Hepatocyte (in vitro differentiated cells): ENCODE results near the gene FCHSD2. TPM values are rescaled to one million over a fixed set of nuclear protein-coding genes. Genes with fewer than 3 reads are reported as not detected.

Experiments
- DNase-seq: peaks from one replicate; pipeline ENCODE4 v3.0.0-alpha.2; 2016; ENCODE audit warnings: low spot score
- H2AFZ ChIP-seq: fragments of 200-600 bp; sonication (generic); 2 replicates; pipeline ENCODE4 v1.6.0; 2016; ENCODE audit warnings: antibody characterized with exemption, mild to moderate bottlenecking
- H3K27ac ChIP-seq: fragments of 200-600 bp; sonication (generic); 2 replicates; pipeline ENCODE4 v1.5.1; 2016; ENCODE audit warnings: mild to moderate bottlenecking
- H3K27me3 ChIP-seq: fragments of 200-600 bp; sonication (generic); 2 replicates; pipeline ENCODE4 v1.6.1; 2016
- H3K36me3 ChIP-seq: fragments of 200-600 bp; sonication (generic); replicated peaks from 2 replicates; pipeline ENCODE4 v1.5.1; 2016; ENCODE audit warnings: low read depth; ENCODE audit not compliant: insufficient read depth
- H3K4me1 ChIP-seq: fragments of 200-600 bp; sonication (generic); 2 replicates; pipeline ENCODE4 v1.5.1; 2016; ENCODE audit warnings: mild to moderate bottlenecking, moderate library complexity; ENCODE audit not compliant: insufficient read depth
- H3K4me2 ChIP-seq: fragments of 200-600 bp; sonication (generic); 2 replicates; pipeline ENCODE4 v1.6.0; 2016
- H3K4me3 ChIP-seq: fragments of 200-600 bp; sonication (generic); 2 replicates; pipeline ENCODE4 v1.5.1; 2016; ENCODE audit warnings: mild to moderate bottlenecking
- H3K79me2 ChIP-seq: fragments of 200-600 bp; sonication (generic); 2 replicates; pipeline ENCODE4 v1.6.0; 2017; ENCODE audit warnings: mild to moderate bottlenecking
- H3K9me2 ChIP-seq: fragments of 200-600 bp; sonication (generic); replicated peaks from 2 replicates; pipeline ENCODE4 v1.6.0; 2017; ENCODE audit warnings: mild to moderate bottlenecking; ENCODE audit not compliant: insufficient read depth
- H3K9me3 ChIP-seq: fragments of 200-600 bp; sonication (generic); 2 replicates; pipeline ENCODE4 v1.5.1; 2016; ENCODE audit warnings: low read depth, mild to moderate bottlenecking
- H4K20me1 ChIP-seq: fragments of 200-600 bp; sonication (generic); 2 replicates; pipeline ENCODE4 v1.6.0; 2016; ENCODE audit warnings: mild to moderate bottlenecking; ENCODE audit not compliant: insufficient read depth, poor library complexity, severe bottlenecking
- EZH2 ChIP-seq: fragments of 200-600 bp; sonication (generic); IDR thresholded peaks from 2 replicates; pipeline ENCODE4 v1.6.1; 2016; ENCODE audit warnings: antibody characterized with exemption, mild to moderate bottlenecking, borderline replicate concordance
- EZH2phosphoT487 ChIP-seq: fragments of 200-600 bp; sonication (generic); IDR thresholded peaks from one replicate; pipeline ENCODE4 v1.6.1; 2018; ENCODE audit warnings: antibody characterized with exemption, mild to moderate bottlenecking, low read depth, moderate library complexity; ENCODE audit not compliant: unreplicated experiment, severe bottlenecking
- WGBS: methylation state at CpG from one replicate; pipeline ENCODE4 v1.1.6; 2016; ENCODE audit warnings: low lambda C conversion rate; ENCODE audit errors: missing lambda C conversion rate; 5-methylcytosine and 5-hydroxymethylcytosine counted together
- polyA plus RNA-seq: library from polyadenylated mRNA; unstranded; fragments of >200 nt; fragmentation: Nextera tagmentation; extraction: Ambion mirVana; gene quantifications from 2 replicates; pipeline ENCODE4 v1.2.1, GENCODE V29; 2016
- total RNA-seq: library from RNA; depleted of rRNA; stranded (reverse); fragments of >200 nt; gene quantifications from 2 replicates; pipeline ENCODE4 v1.2.3, GENCODE V29; 2014
- TF ChIP-seq, protein P1 (sequence below): fragments of 200-600 bp; sonication (generic); IDR thresholded peaks from 2 replicates; pipeline ENCODE4 v1.5.1; 2016; ENCODE audit warnings: antibody characterized with exemption, mild to moderate bottlenecking; ENCODE audit not compliant: poor library complexity

The FCHSD2 gene
- total and polyA plus RNA-seq, 2 experiments from 2014 or later = 9.1 to 13.1 TPM

DNA sequence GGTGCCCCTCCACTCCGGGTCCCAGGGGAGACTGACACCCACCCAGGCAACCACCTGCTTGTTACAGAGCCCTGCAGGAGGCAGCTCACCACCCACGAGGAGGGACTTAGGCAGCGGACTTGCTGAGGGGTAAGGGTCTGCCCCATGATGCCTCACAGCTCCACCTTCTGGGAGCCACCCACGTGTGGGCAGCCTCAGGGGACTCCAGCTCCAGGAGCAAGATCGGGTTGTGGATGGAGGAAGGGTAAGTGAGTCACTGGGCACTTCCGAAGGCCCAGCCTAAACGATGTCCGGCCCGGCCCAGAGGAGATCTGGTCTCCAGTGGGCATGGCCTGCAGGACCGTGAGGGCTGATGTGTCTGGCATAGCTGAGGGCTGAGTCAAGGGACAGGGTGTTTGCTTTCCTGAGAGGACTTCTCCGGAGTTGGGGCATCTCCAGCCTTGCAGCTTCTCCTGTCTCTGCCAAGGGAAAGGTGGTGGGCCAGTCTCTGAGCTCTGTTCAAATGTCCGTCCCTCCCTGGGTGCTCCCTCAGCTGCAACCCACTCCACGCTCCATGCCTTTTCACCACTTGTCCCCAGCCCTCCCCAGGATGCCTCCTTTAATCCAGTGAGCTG, 43.7 kb upstream of the FCHSD2 start:
- no peak overlapping the region for H3K27ac ChIP-seq

DNA sequence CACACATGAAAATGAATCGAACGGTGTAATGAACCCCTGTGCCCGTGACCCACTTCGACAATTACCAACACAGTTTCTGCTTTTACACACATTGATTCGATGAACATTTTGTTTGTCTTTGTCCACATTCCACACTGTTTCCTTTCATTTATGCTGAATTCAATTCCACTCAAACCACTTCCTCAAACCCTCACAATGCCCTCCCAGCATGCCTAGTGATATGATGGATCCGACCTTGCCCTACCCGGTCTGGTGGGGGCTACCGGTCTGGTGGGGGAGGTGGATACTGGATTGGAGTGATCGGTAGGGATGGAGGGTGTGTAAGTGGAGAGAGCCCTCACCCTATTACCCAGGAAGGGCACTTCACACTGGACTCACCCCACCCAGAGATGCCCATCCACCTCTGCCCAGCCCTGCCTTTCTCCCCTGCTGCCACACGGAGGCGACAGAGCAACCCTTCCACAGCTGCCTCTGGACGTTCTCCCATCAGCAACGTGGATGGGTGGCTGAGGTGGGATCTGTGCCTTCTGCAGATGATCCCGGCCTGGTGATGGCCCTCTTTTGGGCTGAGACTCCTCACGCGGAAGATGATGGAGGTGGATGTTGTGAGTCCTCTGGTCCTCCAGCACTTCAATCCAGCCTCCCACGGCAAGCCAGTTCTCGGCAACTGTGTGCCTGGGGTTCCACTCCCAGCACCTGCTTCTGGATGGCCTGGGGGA, 43.0 kb upstream of the FCHSD2 start:
- H3K4me2 ChIP-seq = no peak overlapping the region
- H3K9me2 ChIP-seq = no peaks in the 10 kb centered on the region
- TF ChIP-seq EZH2phosphoT487 = no peak
- TF ChIP-seq, protein P1, sequence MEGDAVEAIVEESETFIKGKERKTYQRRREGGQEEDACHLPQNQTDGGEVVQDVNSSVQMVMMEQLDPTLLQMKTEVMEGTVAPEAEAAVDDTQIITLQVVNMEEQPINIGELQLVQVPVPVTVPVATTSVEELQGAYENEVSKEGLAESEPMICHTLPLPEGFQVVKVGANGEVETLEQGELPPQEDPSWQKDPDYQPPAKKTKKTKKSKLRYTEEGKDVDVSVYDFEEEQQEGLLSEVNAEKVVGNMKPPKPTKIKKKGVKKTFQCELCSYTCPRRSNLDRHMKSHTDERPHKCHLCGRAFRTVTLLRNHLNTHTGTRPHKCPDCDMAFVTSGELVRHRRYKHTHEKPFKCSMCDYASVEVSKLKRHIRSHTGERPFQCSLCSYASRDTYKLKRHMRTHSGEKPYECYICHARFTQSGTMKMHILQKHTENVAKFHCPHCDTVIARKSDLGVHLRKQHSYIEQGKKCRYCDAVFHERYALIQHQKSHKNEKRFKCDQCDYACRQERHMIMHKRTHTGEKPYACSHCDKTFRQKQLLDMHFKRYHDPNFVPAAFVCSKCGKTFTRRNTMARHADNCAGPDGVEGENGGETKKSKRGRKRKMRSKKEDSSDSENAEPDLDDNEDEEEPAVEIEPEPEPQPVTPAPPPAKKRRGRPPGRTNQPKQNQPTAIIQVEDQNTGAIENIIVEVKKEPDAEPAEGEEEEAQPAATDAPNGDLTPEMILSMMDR = peak; percentile 79
- no peak for TF ChIP-seq EZH2
- peak; percentile 77 for DNase-seq
- H3K4me3 ChIP-seq = no peak overlapping the region
- H3K27me3 ChIP-seq = no peaks in the 10 kb centered on the region
- no peaks in the 10 kb centered on the region for H3K9me3 ChIP-seq
- no peak overlapping the region for H3K27ac ChIP-seq
- 51% methylated on average over 18 of the region's 18 CpGs for WGBS
- H2AFZ ChIP-seq = no peak overlapping the region
- H3K4me1 ChIP-seq = no peaks in the 10 kb centered on the region
- no peaks in the 10 kb centered on the region for H3K36me3 ChIP-seq
- H4K20me1 ChIP-seq = no peaks in the 10 kb centered on the region
- no peaks in the 10 kb centered on the region for H3K79me2 ChIP-seq

More for the DNA sequence above, 43.7 kb upstream of the FCHSD2 start:
- H3K4me1 ChIP-seq = no peaks in the 10 kb centered on the region
- no peaks in the 10 kb centered on the region for H3K9me3 ChIP-seq
- no peak overlapping the region for H3K4me2 ChIP-seq
- no peaks in the 10 kb centered on the region for H3K27me3 ChIP-seq
- H3K4me3 ChIP-seq = no peak overlapping the region
- no peaks in the 10 kb centered on the region for H3K79me2 ChIP-seq
- no peak for TF ChIP-seq EZH2phosphoT487
- TF ChIP-seq EZH2 = no peak
- TF ChIP-seq, protein P1 = no peak
- no peaks in the 10 kb centered on the region for H4K20me1 ChIP-seq
- no peak overlapping the region for H2AFZ ChIP-seq
- H3K9me2 ChIP-seq = no peaks in the 10 kb centered on the region
- no peak for DNase-seq
- no peaks in the 10 kb centered on the region for H3K36me3 ChIP-seq
- 79% methylated on average over 13 of the region's 13 CpGs for WGBS

DNA sequence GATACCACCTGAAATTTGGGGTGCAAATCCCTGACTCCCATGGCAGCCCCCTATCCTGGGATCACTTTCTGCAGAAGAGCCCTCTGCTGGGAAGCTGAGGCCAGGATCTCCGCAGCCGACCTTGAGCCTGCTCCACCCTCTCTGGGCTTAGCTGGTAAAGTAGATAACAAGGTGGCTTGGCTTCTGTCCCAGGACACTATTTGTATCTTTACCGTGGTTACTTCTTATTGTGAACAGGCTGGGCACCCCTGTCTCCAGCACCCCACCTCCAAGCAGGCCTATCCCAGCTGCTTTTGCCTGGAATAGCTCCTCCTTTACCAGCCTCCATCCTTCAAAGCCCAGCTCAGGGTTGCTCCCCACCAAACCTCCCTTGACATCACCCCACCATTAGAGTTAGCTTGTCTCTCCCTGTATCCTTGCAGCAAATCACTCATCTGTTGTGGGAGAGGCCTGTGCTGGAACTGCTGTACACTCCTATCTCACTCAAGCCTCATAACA, 40.8 kb upstream of the FCHSD2 start:
- Histone ChIP-seq H3K4me3 (no peak overlapping the region), H3K9me2 (no peaks in the 10 kb centered on the region), H4K20me1 (no peaks in the 10 kb centered on the region), H3K9me3 (no peaks in the 10 kb centered on the region), H3K4me2 (no peak overlapping the region), H3K36me3 (no peaks in the 10 kb centered on the region), H3K27me3 (no peaks in the 10 kb centered on the region), H2AFZ (no peak overlapping the region), H3K4me1 (peaks cover under 1% of the 10 kb centered on the region), H3K27ac (no peak overlapping the region), H3K79me2 (no peaks in the 10 kb centered on the region)
- DNase-seq = peak; percentile 55
- TF ChIP-seq EZH2phosphoT487 = no peak
- TF ChIP-seq, protein P1 = peak; percentile 10
- 19% methylated on average over 3 of the region's 3 CpGs for WGBS
